K562 treated with DMSO at 1 percent for 48 hours (cell line): ENCODE results near the gene TMEM184C. TPM values are rescaled to one million over a fixed set of nuclear protein-coding genes. Genes with fewer than 3 reads are reported as not detected.

Experiments
- total RNA-seq: library from RNA; unstranded; fragments of 300-600 nt; gene quantifications from 2 replicates; pipeline ENCODE4 v1.2.3, GENCODE V29; 2022; ENCODE audit warnings: low replicate concordance; ENCODE audit errors: extremely low read depth

Gene TMEM184C
- not detected in 2 replicates for total RNA-seq

GRCh38 chr4:147617173-147617840, at the start of gene TMEM184C:
Gene TMEM184C (plus strand): TSS chr4:147617397. CDS start chr4:147617957, 560 bp downstream.

GRCh38 chr4:147683717-147684700, 66.8 kb downstream of the TMEM184C start, which contains the start of gene PRMT9:
Gene PRMT9 (minus strand): TSS chr4:147684163. CDS start chr4:147683987, 176 bp downstream.

Other genes with a start within 250 kb of the TMEM184C start
- not detected in 2 replicates for gene EDNRA, start 136.3 kb upstream of the TMEM184C start, total RNA-seq
- not detected in 2 replicates for gene PRMT9, start 66.8 kb downstream of the TMEM184C start, total RNA-seq
- gene ARHGAP10, start 114.7 kb downstream of the TMEM184C start, total RNA-seq: not detected in 2 replicates